T-helper 2 cell treated with Interferon-gamma antibody and Interleukin-4, amounts not matched to agents 100 ng/mL and 5 ng/mL, for 36 hours (primary cell): ENCODE measurements around the gene CADM3. TPM values are rescaled to one million over a fixed set of nuclear protein-coding genes. Genes with fewer than 3 reads are reported as not detected.

Source experiments
- intact Hi-C: fragments of 100-400 bp; cut with micrococcal nuclease; formaldehyde crosslinking; loops from one replicate; pipeline ENCODE4 v1.15.1; 2023
- total RNA-seq: library from RNA; stranded (reverse); gene quantifications from 2 replicates; pipeline ENCODE4 v1.2.3, GENCODE V29; 2022

Gene CADM3
- total RNA-seq, 1 donor from 2014 or later: not detected

GRCh38 chr1:159248311-159248710 lies 76.9 kb downstream of the CADM3 start:
- intact Hi-C loops: no loop called here

DNA sequence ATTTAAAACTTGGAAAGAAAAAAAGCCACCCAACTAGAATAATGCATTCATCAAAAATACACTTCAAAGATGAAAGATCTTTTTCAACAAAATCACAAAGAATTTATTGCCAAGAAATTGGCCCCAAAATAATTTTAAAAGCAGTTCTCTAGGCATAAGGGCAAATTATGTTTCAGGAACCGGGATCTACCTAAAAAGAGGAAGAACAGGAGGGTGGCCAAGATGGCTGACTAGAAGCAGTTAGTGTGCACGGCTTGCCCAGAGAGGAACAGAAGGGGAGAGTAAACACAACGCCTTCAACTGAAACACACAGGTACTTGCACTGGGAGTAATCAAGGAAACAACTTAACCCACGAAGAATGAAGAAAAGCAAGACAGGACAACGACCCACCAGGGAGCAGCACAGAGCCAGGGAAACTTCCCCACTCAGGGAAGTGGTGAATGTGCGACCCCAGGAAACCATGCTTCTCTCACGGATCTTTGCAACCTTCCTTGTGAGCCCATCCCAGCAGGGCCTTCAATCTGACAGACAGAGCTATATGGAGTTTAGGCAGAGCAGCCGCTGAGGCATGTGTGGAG lies 79.3 kb downstream of the CADM3 start:
- intact Hi-C loops: no loop called here

Other genes starting within 250 kb of the CADM3 start
- gene PYHIN1, start 240.1 kb upstream of the CADM3 start, total RNA-seq: 31.2 and 32.8 TPM in 2 replicates
- gene IFI16, start 161.7 kb upstream of the CADM3 start, total RNA-seq: 262 and 265 TPM in 2 replicates
- 11.4 and 12.1 TPM in 2 replicates for gene AIM2, start 94.8 kb upstream of the CADM3 start, total RNA-seq
- gene ACKR1, start 33.3 kb downstream of the CADM3 start, total RNA-seq: not detected in 2 replicates
- not detected in 2 replicates for gene FCER1A, start 130.7 kb downstream of the CADM3 start, total RNA-seq